ENCODE data around the gene RND1.

DNA sequence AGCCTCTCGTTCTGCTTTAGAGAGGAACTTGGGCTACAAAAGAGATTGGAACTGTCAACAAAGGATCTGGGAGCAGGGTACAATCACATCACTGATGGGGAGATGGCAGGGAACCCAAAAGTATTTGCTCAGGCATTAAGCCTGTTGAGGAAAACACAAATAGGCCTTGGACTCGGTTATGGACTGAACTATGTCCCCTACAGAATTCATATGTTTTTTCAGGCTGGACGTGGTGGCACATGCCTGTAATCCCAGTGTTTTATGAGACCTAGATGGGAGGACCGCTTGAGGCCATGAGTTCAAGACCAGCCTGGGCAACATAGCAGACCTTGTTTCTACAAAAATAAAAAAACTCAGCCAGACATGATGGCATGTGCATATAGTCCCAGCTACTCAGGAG lies 27.6 kb downstream of the RND1 start:
- TF ChIP-seq, protein P1, sequence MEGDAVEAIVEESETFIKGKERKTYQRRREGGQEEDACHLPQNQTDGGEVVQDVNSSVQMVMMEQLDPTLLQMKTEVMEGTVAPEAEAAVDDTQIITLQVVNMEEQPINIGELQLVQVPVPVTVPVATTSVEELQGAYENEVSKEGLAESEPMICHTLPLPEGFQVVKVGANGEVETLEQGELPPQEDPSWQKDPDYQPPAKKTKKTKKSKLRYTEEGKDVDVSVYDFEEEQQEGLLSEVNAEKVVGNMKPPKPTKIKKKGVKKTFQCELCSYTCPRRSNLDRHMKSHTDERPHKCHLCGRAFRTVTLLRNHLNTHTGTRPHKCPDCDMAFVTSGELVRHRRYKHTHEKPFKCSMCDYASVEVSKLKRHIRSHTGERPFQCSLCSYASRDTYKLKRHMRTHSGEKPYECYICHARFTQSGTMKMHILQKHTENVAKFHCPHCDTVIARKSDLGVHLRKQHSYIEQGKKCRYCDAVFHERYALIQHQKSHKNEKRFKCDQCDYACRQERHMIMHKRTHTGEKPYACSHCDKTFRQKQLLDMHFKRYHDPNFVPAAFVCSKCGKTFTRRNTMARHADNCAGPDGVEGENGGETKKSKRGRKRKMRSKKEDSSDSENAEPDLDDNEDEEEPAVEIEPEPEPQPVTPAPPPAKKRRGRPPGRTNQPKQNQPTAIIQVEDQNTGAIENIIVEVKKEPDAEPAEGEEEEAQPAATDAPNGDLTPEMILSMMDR (conservative IDR thresholded peaks at IDR 0.05; ENCODE audit: low read length): no peak
- no peak for TF ChIP-seq EZH2phosphoT487 (IDR thresholded peaks at IDR 0.05; ENCODE audit: borderline replicate concordance, low read depth, low read length)
